ENCODE data around the gene NELL1.
A peak's percentile ranks its signal among the peaks of the same experiment; 100 is the strongest.

NELL1 gene

DNA sequence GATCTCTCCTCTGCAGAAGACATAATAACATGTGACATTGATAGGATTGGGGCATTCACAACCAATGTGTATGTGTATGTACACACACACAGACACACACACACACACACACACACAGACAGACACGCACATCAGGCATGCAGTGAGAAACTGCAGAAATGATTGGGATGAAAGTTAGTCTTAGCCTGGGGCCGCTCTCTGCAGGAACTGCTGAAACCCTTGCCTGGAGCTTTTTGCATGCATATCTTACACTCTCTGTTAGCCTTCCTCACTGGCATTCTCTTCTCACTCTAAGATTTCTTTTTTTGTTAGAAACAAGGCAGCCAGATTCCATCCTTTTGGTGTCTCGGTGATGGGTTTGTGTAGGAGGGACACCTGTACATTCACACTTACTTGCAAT, 337.9 kb downstream of the NELL1 start:
- DNase-seq, result no peak

DNA sequence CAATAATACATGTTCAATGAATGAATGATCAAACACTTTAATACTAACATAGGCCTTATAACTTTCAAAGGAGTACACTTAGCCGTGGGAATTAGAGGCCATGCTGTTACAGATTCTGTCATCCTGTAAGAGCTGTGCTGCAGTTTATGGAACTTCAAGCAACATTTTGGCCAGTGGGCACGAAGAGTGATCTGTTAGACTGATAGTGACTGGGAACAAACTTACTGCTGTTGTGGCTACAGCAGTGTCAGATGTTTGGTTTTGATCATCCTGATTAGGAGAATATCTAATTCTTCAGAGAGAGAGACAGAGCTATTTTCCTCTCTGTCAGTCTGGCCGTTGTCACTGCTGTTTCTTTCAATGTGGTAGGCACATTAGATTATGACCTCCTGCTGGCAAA, 348.9 kb downstream of the NELL1 start:
- no peak for DNase-seq

DNA sequence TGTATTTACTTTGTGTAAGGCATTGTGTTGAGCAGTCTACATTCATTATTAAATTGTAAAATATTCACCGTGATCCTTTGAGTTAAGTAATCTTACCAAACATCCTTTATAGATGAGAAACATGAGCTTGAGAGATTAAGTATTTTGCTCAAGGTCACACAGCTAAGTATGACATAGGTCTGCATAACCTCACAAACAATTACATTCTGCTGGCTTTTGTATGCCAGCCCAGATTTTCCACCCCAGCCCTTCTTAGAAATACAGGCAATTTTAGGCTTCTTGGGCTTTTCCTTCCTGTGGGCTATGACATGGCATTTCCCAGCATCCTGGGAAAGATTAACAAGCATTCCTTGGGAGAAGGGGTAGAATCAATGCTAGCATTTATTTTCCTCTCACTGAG, 357.3 kb downstream of the NELL1 start:
- no peak for DNase-seq

DNA sequence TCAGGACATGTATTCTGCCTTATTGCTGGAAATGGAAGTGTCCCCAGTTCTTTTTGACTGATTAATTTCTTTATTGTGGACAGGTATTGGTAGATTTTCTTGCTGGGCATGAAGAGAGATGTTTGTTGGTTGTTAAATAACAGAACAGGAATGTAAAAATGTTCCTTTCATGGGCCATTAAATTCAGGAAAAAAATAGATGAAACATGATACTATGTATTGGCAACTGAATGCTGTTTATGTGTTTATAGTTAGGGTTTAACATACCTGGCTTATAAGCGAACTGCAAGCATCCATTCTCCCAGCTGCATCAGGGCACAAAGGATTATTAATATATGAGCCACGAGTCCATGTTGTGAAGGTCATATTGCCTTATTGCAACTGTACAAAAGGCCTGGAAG, 368.5 kb downstream of the NELL1 start:
- peak; percentile 29 for DNase-seq

DNA sequence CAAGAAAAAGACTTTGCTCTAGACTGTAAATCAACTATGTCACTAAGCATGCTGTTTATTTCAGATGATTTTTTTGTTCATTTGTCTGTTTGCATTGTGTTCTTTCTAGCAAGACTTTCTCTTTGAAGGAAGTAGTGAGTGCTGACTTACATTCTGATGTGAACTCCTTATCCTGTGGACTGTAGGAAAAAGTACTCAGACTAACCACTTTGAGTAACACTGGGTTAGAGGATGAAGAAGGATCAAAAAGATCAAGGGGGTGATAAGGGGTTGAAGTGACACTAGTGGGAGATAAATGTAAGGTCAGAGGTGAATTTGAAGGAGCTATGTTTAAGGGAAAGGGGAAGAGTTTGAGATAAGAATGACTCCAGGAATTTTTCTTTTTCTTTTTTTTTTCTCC, 369.4 kb downstream of the NELL1 start:
- DNase-seq, result no peak

DNA sequence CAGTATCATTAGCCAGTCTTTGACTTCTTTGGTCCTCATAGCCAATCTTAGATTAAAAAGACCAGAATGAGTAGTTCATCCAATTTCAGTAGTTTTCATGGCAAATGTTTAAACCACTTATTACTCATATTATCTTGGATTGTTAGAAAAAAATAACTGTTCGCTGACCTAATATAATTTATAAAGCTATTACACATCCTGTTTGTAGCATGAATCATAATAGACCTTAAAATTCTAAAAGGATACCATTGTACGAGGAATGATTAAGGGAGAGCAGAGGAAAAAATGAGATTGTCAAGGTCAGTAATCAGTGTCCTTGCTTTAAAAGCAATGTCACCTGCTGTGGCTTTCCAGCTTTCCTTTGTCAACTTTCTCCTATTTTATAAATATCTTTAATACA, 371.2 kb downstream of the NELL1 start:
- DNase-seq, result no peak

DNA sequence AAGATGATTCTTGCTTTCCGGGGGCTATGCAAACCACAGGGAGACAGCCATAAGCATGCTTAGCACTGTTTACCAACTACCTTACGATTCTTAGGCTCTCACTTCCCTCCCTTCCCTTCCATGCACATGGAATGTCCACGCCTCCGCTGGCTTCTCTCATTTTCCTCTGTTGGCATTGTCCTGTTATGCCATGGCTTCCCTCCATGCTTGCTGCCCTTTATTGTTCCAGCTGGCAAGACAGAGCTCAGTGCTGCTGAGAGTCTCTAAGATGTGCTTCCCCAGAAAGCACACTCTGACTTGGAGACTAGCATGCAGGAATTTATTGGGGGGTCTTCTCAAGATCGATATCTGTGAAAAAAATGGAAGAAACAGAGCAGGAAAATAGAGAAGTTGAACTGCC, 379.2 kb downstream of the NELL1 start:
- DNase-seq, result no peak

DNA sequence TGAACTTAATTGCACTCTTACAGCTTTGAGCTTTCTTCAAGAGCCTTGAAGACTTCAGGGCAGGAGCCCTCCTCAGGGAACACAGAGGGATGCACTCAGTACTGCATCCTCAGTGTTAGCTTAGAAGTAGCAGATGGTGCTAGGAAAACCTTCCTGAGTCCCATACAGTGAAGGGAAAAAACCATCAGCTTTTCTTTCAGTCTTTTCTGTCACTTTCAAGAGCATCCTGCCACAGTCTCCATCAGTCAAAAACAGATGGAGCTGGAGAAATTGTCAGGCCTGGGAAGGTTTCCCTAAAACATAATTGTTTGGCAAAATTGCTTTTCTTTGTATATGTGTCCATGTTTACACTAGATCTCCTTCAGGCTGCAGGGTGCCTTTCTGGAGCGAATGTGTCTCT, 384.1 kb downstream of the NELL1 start:
- DNase-seq, result no peak

DNA sequence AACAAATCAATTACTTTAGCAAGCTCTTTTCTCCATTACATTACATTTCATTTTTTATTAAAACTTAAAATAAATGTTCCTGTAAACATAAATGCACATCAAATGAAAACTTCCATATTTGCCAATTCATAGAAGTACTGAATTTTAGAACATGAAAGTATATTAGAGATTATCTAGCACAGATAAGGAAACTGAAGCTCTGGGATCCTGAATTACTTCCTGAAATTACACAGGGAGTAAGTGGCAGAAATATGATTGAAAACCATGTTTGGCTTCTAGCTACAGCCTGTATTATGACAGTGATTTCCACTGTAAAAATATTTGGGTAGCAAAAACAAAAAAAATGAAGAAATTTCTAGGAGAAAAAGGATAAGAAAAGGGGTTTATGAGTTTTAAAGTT, 387.3 kb downstream of the NELL1 start:
- no peak for DNase-seq

DNA sequence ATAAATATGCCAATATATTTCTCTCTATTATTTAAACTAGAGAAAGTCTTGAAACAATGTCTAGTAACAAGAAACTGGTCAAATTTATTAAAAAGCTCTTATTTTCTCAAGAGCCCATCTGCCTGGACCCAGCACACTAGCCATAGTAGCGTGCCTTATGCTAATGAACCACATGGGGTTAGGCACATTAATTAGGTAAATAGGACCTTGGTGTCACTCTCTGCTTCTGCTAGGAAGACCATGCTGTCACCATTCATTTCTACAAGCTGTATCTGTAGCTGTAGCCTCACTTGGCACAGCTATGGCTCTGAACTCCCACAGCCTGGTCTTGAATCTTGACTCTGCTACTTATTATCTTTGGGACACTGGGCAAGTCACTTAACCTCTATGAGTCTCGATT, 390.5 kb downstream of the NELL1 start:
- no peak for DNase-seq

DNA sequence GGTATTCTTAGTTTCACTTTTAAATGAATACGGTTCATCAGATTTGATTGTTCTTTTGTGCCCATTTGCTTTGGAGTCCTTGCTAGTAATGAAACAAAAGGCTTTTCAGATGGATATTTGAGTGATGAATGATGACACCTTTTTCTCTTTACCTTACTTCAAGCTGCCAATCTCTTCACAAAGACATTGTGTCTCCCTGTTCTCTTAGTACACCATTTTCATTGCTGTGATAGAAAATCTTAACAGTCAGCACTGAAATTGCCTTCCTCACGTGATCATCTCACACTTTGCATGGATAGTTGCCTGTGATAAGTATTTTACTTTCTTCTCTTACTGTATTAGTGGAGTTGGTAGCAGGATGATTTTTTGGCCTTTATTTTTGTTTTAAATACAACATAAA, 396.6 kb downstream of the NELL1 start:
- DNase-seq, result no peak

DNA sequence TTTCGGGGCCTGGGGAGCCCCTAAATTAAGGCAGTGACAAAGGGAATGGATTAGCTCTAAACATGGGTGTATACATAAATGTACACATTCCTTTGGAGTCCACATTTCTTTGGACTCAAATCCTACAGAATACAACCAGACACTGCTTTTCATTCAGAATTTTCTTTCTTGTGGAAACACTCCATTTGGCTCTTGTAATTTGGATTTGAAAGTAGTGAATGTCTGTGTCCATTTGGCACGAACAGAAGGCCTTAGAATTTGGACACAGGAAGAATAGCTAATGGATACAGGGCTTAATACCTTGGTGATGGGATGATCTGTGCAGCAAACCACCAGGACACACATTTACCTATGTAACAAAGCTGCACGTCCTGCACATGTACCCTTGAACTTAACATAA, 399.5 kb downstream of the NELL1 start:
- DNase-seq, result no peak

DNA sequence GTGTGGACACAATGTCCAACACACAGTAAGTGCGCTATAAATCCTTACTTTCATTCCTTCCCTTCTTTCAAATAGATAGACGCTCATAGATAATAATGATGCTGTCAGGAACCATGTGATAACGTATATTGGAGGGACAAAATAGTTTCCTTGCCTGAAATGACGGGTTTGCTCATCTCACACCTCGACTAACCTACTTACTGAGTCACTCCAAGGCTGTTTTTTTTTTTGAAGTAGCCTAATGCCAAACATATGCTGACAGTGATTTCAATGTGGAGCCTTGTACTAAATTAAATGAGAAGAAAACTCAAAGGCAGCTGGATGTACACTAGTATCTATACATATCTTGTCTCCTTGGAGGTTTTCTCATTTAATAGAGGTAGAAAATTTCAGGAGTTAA, 400.5 kb downstream of the NELL1 start:
- DNase-seq, result no peak

DNA sequence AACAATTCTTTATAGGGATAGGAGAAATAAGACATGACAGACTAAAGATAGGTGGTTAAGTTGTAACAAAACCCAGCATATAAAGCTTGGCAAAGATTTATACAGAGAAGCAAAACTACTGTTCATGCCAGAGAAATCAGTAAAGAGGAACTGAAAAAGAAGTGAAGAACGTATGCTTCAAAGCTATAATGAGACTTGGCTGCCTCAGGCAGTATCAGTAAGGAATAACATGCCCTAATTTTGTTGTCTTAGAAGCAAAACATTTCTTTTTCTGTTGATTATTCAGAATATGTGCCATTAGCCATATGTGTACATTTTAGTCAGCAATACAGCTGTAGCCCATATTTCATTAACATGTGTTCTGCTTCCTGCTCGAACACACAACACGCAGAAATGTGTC, 403.2 kb downstream of the NELL1 start:
- no peak for DNase-seq

DNA sequence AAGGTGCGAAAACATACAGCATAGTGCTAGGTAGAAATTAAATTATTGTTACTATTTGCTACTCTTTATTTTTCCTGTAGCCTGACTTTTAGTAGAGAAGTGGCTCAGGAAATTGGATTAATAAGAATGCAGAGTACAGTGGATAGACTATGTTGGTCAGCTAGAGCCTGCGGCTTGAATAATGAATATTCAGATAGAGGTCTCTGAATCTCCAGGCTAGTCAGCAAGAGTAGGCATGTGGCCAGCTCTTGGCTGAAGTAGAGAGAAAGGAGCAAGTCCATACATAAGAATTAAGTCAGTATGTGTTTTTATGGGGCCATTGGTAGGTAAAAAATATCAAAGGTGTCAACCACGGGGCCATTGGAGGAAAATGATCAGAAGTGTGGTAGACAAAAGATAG, 413.5 kb downstream of the NELL1 start:
- DNase-seq, result no peak

DNA sequence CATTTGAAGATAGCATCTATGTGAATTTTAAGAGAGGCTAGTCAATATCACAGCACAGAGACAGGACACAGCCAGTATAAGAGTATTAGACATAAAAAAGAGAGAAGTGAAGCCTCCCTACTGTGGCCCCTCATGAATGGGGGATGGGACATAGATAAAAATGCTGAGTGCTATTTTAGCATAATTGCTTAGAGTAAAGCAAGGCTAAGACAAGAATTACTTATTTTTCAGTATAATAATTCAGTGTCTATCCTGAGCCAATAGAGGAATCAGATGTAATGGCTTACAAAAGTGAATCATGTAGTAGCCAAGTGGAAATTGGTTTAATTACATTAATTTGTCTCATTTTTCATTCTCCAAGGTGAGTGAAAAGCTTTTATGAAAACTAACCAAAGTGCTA, 419.5 kb downstream of the NELL1 start:
- DNase-seq, result no peak

DNA sequence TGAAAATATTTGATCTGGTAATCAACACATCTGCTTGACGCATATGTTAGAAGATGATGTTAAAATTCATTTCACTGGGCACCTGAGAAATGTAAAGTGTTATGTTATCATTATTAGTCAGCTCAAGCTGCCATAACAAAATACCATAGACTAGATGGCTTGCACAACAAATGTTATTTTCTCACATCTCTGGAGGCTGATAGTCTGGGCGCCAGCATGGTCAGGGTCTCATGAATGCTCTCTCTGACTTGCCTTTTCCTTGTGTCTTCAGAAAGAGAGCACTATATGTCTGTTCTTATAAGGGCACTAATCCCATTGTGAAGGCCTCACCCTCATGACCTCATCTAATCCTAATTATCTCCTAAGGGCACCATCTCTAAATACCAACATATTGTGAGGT, 435.3 kb downstream of the NELL1 start:
- no peak for DNase-seq

DNA sequence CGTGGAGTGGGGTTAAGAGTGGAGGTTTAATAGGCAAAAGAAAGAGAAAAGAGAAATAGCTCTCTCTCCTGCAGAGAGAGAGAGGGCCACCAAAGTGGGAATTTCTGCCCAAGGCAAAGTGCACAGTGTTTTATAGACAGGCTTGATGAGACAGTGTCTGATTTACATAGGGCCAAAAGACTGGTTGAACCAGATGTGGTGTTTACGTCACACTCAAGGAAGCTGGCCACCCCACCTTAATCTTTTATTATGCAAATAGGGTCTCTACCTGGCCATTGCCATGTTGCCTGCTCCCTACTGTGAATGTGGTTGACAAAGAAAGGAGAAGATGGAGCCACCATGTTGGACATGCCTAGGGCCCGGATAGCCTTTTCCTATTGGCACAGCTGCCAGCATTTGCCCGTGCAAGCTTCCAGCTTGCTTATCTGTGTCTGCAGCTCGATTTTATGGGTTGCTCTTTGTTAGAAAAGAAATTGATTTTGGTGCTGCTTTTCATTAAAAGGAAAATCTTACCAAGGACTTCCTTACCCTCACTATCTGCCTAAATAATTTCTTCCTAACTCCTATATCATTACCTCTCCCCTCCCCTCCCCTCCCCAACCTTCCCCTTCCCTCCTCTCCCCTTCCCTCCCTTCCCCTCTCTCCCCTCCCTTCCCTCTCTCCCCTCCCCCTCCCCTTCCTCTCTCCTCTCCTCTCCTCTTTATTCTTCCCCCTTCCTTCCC, 436.0 kb downstream of the NELL1 start:
- DNase-seq, result no peak

DNA sequence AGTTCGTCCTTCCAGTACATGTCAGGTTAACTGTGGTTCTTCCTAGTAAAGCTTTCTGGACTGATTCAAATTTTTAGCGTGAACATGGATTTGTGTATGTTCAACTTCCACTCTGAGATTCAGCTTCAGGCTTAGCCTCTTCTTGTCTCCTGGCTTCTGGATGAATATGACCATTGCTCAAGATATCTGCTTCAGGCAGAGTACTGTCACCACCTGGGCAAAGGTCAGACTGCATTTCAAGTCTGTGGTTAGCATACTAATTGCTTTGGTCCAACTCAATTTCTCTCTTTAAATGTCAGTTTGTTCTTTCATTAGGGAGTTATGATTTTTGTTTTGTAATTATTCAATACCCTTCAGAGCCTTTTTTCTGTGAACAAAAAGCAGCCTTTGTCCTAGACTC, 440.0 kb downstream of the NELL1 start:
- DNase-seq, result no peak

DNA sequence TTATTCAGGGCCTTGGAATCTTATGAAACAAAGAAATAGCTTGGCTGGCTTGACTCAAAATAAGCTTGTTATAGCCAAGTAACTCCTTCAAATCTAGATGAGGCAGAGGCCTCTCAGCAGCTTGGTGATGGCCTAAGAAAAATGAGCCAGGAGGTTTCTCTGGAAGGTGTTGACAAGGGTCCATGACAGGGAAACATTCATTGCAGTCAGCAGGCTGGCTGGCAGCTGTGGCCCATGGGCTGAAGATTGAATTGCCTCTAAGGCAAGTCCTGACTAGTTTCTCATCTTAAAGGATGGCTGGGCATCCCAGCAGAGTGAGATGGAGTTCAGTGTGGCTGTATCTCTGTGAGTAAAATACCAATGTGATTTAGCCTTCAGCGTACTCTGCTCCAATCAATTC, 441.0 kb downstream of the NELL1 start:
- no peak for DNase-seq

DNA sequence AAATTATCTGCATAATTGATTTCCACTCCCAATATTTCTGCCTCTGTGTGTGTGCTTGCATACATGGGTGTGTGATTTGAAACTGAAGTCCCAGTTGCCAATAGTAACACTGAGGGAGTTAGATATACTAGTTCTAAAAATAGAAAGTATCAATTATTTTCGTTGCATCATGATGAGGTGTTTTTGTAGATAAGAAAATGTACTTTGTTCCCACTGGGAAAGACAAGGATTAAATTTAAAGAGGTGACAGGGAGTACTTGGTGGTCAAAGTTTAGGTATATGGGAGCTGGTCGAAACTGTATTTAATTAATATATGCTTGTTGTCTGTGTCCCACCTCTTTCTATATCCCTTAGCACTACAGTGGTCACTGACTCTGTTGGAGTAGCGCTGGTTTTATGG, 444.5 kb downstream of the NELL1 start:
- no peak for DNase-seq

DNA sequence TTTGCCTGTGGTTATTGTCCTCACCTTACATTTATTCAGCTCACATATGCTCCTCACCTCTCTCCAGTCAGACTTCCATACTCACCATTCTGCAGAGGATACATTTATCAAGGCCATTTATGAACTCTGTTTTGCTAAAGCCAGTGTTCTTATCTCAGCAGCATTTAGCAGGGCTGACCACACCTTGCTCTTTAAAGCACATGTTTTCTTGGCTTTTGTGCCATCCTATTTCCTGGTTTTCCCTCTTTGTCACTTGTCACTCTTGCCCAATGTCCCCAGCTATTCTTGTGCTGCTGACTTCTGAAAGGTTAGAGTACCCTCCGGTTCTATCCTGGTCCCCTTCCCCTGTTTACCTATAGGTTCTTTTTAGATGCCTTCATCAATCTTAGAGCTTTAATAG, 446.6 kb downstream of the NELL1 start:
- DNase-seq, result no peak

DNA sequence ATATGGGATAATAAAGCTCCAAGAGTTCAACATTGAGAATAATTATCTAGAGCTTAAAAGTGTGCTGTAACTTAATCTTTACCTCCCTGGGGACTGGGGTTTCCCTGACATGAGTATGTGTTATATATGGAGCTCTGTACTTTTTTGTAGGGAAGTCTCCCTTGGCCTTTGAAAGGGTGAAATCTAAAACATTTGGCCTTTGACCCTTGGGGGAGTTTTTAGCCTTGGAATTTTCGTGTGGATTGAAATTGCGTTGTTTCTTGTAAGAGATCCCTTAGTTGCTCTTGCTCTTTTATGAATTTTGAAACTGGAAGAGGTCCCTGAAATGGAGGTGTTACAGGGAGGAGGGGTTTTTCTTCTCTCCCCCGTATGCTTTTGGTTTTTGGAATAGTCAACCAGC, 450.0 kb downstream of the NELL1 start:
- DNase-seq, result no peak

DNA sequence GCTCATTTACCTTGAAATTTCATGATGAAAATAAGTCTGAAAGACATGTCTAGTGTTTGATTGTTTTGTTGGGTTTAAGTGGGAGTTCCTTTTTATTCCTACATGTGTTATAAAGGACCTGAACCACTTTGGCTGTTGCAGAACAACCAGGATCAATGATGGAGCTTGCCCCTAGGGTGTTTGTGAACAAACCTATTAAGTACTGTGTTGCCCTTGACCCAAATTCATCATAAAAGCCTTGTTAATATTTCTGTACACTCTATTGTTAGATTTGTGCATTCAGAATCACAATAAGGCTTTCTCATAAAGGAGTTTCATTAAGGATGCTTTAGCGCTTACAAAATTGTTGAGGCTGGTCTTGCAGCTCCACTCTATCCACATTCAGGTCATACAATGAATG, 452.6 kb downstream of the NELL1 start:
- no peak for DNase-seq

DNA sequence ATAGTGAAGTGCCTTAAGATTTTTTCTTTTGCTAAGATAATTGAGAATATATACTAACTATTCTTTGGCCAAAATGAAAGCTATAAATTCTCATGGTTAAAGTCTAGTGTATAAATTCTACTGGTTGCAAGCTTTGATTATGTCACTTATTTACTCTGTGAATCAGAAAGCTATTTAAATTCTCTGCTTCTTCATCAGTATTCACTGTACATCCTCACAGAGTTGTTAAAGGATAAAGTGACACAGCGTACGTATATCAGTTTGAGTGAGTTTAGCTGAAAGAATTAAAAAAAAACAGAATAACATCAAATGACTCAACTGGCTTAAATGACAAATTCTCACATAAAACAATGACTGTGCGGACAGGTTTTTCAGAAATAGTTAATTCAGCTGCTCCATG, 453.1 kb downstream of the NELL1 start:
- DNase-seq, result no peak

Data from NCI-H1105 (cell line).